Omental fat pad (tissue), 4 donors: ENCODE measurements around the gene TXLNB. TPM values are rescaled to one million over a fixed set of nuclear protein-coding genes. Genes with fewer than 3 reads are reported as not detected.

Experiments used
- ATAC-seq: fragments of 150-250 bp; one replicate; pipeline ENCODE4 v1.9.1; 2016; ENCODE audit warnings: mild to moderate bottlenecking, moderate library complexity; ENCODE audit not compliant: low FRiP score
- DNase-seq: peaks from one replicate; pipeline ENCODE4 v3.0.0-alpha.2; 2019; ENCODE audit warnings: low spot score
- total RNA-seq, 4 donors: library from RNA; depleted of rRNA; stranded (reverse); fragments of >200 nt; gene quantifications; one replicate each; pipeline ENCODE4 v1.1.0, GENCODE V29; 2016
- TF ChIP-seq, protein P1 (sequence below), 3 donors: fragments of 450-650 bp; IDR thresholded peaks; one replicate each; pipeline ENCODE4 v1.5.1; 2016 to 2017; ENCODE audit warnings: antibody characterized with exemption in 3 of 3, mild to moderate bottlenecking in 3 of 3, moderate library complexity in 2 of 3

Gene TXLNB
- total RNA-seq = 1 to 10 TPM in 3 of 4 donors, under 1 TPM in 1; 0.37 to 1.4 (median 1.2) TPM

DNA sequence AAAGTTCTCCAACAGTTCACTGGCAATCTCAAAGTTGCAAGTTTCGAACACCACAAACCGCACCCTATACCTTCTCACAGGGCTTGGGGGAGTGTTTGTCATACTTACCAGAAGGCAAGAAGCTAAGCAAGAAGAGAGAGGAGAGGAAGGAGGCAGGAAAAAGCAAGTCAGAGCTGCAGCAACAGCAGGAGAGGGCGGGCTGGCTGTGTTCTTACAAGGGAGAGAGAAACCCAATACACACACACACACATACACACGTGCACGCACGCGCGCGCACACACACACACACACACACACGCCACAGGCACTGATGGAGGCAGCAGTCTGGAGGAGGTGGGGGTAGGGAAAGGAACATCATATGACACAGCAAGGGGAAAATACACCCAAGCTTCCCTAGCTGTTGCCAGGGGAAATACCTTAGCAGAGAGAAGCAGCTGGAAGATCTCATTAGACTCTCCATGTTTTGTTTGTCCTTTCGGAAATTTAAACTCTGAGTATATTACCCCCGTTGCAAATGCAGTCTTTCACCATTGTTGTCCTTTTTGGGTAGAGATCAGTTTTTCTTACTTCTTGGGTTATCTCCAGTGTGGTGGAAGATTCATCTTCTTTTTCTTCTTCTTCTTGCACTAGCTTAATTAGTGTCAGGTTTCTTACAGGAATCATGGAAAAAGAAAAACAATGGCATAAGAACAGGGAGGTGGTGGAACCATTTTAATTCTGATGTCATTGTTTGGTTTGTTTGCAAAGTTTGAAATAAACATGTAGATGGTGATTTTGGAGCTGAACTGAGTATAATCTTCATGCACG, at the start of gene TXLNB:
Gene TXLNB, minus strand, starts transcription at position 186 of the 807 bp plus-strand sequence. CDS start 3,099 bp downstream, outside the sequence.
- DNase-seq = peak; percentile 68

DNA sequence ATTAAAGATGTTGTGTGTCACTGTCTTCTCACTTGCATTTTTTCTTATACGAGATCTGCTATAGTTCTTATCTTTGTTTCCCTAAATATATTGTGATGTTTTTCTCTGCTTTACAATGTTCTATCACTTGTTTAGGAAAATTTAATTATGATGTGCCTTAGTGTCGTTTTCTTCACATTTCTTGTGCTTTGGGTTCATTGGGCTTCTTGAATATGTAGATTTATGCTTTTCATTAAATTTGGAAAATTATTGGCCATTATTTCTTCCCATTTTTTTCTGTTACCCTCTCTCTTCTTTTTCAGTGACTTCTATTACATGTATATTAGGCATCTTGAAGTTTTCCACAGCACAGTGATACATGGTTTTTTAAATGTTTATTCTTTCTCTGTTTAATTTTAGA, 49.3 kb upstream of the TXLNB start:
- TF ChIP-seq, protein P1, sequence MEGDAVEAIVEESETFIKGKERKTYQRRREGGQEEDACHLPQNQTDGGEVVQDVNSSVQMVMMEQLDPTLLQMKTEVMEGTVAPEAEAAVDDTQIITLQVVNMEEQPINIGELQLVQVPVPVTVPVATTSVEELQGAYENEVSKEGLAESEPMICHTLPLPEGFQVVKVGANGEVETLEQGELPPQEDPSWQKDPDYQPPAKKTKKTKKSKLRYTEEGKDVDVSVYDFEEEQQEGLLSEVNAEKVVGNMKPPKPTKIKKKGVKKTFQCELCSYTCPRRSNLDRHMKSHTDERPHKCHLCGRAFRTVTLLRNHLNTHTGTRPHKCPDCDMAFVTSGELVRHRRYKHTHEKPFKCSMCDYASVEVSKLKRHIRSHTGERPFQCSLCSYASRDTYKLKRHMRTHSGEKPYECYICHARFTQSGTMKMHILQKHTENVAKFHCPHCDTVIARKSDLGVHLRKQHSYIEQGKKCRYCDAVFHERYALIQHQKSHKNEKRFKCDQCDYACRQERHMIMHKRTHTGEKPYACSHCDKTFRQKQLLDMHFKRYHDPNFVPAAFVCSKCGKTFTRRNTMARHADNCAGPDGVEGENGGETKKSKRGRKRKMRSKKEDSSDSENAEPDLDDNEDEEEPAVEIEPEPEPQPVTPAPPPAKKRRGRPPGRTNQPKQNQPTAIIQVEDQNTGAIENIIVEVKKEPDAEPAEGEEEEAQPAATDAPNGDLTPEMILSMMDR (IDR thresholded peaks at IDR 0.05) = no peak
- ATAC-seq (no peak), DNase-seq (no peak)

More for the DNA sequence above, at the start of gene TXLNB:
- ATAC-seq = peak; percentile 83
- TF ChIP-seq, protein P1 (IDR thresholded peaks at IDR 0.05) = no peak

DNA sequence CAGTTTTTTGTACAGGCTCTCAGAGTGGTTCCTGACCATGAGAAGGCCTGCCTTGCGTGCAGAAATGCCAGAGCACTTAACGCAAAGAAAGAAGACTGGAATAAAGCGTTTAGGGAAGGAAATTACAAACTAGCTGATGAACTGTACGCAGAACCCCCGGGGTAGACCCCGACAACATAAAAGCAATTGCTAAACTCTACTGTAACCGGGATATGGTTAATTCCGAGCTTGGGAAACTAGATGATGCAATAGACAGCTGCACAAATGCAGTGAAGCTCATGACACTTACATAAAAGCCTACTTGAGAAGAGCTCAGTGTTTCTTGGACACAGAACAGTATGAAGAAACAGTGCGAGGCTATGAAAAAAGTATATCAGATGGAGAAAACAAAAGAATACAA, 47.0 kb upstream of the TXLNB start:
- ATAC-seq = no peak
- DNase-seq = no peak
- TF ChIP-seq, protein P1 (IDR thresholded peaks at IDR 0.05) = no peak

DNA sequence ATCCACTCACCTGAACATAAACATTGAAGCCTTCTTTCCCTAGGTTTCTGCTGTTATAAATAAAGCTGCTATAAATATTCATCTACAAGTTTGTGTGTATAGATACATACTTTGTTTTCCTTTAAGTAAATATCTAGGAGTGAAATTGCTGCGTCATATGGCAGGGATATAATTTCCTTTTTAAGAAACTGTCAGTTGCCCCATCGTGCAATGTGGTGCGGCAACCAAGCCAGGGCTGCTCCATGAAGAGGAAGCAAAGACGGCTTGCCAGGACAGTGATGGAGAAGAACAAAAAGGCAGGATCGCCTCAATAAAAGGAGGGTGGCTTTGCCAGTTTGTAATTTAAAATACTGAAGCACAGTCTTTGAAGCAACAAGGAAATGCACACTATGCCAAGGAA, 46.0 kb upstream of the TXLNB start:
- TF ChIP-seq, protein P1 (IDR thresholded peaks at IDR 0.05) = no peak
- ATAC-seq (no peak), DNase-seq (no peak)

DNA sequence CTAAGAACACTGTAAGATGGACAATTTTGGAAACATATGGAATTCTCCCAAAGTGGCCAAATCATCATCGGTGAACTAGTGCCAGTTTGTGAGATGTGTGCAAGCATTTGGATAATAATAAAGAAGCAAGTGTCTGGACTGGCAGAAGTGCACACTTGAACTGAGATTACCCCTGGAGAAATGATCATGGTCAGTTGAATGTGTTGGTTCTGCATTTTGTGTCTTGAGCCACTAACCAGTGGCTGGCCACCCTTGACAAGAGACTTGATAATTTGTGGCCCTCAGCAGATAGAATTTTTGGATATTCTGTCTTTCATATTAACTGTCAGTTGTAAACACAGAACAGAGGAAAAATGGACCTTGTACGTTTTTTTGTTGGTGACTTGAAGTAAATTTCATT, 45.2 kb upstream of the TXLNB start:
- DNase-seq (no peak), ATAC-seq (no peak)
- TF ChIP-seq, protein P1 (IDR thresholded peaks at IDR 0.05) = no peak

DNA sequence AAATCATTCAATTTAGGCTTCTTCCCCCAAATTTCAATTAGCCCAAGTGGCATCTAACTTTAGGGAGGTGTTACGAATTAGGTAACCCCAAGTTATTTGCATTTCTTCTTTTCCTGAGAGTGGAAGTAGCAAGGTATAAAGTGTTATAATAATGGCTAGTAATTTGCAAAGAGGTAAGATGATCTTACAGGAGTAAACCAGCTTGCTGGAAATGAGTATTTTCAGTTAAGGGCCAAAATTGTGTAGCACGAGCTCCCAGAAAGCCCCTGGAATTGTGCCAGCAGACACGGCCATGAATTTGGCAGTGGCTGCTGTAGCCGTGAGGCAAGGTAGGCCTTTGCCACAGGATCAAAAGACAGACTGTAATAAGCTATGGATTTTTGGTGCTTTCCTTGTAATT, 44.7 kb upstream of the TXLNB start:
- DNase-seq (peak; percentile 33), ATAC-seq (no peak)
- TF ChIP-seq, protein P1 (IDR thresholded peaks at IDR 0.05) = no peak
